Measurements from ENCODE around the gene RASSF5. TPM values are rescaled to one million over a fixed set of nuclear protein-coding genes. Genes with fewer than 3 reads are reported as not detected.

The RASSF5 gene
- total and polyA plus RNA-seq, 2 experiments from 2014 or later: 0.48 to 4.4 TPM

DNA sequence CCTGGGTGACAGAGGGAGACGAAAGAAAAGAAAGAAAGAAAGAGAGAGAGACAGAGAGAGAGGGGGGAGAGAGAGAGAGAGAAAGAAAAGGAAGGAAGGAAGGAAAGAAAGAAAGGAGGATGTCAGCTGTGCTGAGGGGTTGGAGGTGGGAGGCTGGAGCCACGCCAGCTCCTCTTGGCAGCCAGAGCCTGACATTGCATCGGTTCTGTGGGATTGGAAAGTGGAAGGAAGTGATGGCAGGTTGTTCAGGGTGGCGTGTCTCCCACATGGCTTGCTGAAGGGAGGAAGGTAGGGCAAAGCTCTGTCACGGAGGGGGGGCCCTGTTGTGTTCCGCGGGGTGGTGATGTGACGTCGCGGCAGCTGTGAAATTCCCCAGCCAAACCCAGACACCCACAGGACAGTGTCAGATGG lies 74.2 kb downstream of the RASSF5 start (continued):
- TF ChIP-seq REST (IDR thresholded peaks at IDR 0.05; ENCODE audit: unreplicated experiment): no peak

GRCh38 chr1:206582537-206582936 lies 75.2 kb downstream of the RASSF5 start:
- H3K9me3 Mint-ChIP-seq: no peaks in the 10 kb centered on the region; the same call in 2 of the 3 replicates
- Histone ChIP-seq H3K79me2 (replicated peaks; ENCODE audit: insufficient read depth) (no peaks in the 10 kb centered on the region), H3K9me2 (ENCODE audit: insufficient read depth) (no peaks in the 10 kb centered on the region), H3K4me1 (ENCODE audit: insufficient read depth) (no peaks in the 10 kb centered on the region), H4K20me1 (replicated peaks; ENCODE audit: insufficient read depth) (no peaks in the 10 kb centered on the region), H2AFZ (no peak overlapping the region), H3K27me3 (ENCODE audit: insufficient read depth) (no peaks in the 10 kb centered on the region), H3K4me3 (no peak overlapping the region), H3K4me2 (no peak overlapping the region), H3F3A (replicated peaks; ENCODE audit: low read depth) (no peaks in the 10 kb centered on the region), H3K27ac (ENCODE audit: low read depth) (no peak overlapping the region), H3K36me3 (ENCODE audit: insufficient read depth) (no peaks in the 10 kb centered on the region)
- H3K27me3 Mint-ChIP-seq (ENCODE audit: insufficient read depth, low read depth, poor library complexity): peaks cover 9% of the 10 kb centered on the region
- H3K4me3 Mint-ChIP-seq: no peak overlapping the region
- H3K4me1 Mint-ChIP-seq: peaks cover 3% of the 10 kb centered on the region
- TF ChIP-seq EZH2phosphoT487 (IDR thresholded peaks at IDR 0.05; ENCODE audit: unreplicated experiment) (no peak), REST (IDR thresholded peaks at IDR 0.05; ENCODE audit: unreplicated experiment) (no peak), STAT1 (IDR thresholded peaks at IDR 0.05; ENCODE audit: unreplicated experiment) (no peak), JUNB (IDR thresholded peaks at IDR 0.05; ENCODE audit: unreplicated experiment) (no peak), EZH2 (IDR thresholded peaks at IDR 0.05; ENCODE audit: low read depth, unreplicated experiment) (no peak), ZNF462 (CRISPR knock-in tag; IDR thresholded peaks at IDR 0.05) (no peak)
- TF ChIP-seq, protein P1, sequence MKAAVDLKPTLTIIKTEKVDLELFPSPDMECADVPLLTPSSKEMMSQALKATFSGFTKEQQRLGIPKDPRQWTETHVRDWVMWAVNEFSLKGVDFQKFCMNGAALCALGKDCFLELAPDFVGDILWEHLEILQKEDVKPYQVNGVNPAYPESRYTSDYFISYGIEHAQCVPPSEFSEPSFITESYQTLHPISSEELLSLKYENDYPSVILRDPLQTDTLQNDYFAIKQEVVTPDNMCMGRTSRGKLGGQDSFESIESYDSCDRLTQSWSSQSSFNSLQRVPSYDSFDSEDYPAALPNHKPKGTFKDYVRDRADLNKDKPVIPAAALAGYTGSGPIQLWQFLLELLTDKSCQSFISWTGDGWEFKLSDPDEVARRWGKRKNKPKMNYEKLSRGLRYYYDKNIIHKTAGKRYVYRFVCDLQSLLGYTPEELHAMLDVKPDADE (IDR thresholded peaks at IDR 0.05): no peak
- TF ChIP-seq, protein P2, sequence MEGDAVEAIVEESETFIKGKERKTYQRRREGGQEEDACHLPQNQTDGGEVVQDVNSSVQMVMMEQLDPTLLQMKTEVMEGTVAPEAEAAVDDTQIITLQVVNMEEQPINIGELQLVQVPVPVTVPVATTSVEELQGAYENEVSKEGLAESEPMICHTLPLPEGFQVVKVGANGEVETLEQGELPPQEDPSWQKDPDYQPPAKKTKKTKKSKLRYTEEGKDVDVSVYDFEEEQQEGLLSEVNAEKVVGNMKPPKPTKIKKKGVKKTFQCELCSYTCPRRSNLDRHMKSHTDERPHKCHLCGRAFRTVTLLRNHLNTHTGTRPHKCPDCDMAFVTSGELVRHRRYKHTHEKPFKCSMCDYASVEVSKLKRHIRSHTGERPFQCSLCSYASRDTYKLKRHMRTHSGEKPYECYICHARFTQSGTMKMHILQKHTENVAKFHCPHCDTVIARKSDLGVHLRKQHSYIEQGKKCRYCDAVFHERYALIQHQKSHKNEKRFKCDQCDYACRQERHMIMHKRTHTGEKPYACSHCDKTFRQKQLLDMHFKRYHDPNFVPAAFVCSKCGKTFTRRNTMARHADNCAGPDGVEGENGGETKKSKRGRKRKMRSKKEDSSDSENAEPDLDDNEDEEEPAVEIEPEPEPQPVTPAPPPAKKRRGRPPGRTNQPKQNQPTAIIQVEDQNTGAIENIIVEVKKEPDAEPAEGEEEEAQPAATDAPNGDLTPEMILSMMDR (conservative IDR thresholded peaks at IDR 0.05; ENCODE audit: low read depth in 2 of 2): no peak
- ATAC-seq (no peak), DNase-seq (ENCODE audit: low spot score) (no peak)
- H3K36me3 Mint-ChIP-seq (ENCODE audit: low read depth): no peaks in the 10 kb centered on the region; the same call in 2 of the 3 replicates
- no peak overlapping the region for H3K27ac Mint-ChIP-seq
